Fibroblast of mammary gland (primary cell): ENCODE data around the gene KLF17.

ENCODE experiments used
- DNase-seq: peaks from one replicate; pipeline ENCODE4 v3.0.0-alpha.2; 2010; ENCODE audit warnings: low read depth
- H3K4me3 ChIP-seq: 2 replicates; pipeline ENCODE4 v1.5.1; 2011; ENCODE audit warnings: low read depth, mild to moderate bottlenecking, low read length, moderate library complexity; ENCODE audit not compliant: control insufficient read depth
- CTCF ChIP-seq: conservative IDR thresholded peaks from 2 replicates; pipeline ENCODE4 v1.5.1; 2011; ENCODE audit warnings: low read depth, low read length, inconsistent platforms; ENCODE audit not compliant: control insufficient read depth, insufficient read depth

The KLF17 gene, protein sequence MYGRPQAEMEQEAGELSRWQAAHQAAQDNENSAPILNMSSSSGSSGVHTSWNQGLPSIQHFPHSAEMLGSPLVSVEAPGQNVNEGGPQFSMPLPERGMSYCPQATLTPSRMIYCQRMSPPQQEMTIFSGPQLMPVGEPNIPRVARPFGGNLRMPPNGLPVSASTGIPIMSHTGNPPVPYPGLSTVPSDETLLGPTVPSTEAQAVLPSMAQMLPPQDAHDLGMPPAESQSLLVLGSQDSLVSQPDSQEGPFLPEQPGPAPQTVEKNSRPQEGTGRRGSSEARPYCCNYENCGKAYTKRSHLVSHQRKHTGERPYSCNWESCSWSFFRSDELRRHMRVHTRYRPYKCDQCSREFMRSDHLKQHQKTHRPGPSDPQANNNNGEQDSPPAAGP

GRCh38 chr1:44118682-44119081 is at the start of gene KLF17:
Gene KLF17, plus strand, starts transcription at chr1:44118821. Its CDS starts 87 bp downstream, at chr1:44118908.
- no peak for DNase-seq
- no peak within 1 kb of the TSS for H3K4me3 ChIP-seq
- TF ChIP-seq CTCF = no peak

DNA sequence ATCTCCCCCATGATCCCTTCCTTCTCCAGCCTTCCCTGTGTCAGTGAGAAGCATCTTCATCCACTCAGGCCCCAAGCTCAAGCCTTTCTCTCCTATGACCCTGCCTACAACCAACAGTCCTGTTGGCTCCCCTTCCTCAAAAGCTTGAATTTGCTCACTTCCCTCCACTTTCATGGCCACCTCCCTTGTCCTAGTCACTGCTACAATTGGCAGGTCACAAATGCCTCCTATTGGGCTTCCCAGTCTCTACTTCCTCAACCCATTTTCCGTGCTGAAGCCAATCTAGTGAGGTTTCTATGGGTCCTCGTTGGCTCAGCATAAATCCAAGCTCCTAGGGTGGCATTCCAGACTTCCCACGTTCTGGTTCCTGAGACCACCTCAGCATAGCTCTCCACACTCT is 47.2 kb upstream of the KLF17 start:
- no peak for DNase-seq
- H3K4me3 ChIP-seq = no peak overlapping the region
- no peak for TF ChIP-seq CTCF

DNA sequence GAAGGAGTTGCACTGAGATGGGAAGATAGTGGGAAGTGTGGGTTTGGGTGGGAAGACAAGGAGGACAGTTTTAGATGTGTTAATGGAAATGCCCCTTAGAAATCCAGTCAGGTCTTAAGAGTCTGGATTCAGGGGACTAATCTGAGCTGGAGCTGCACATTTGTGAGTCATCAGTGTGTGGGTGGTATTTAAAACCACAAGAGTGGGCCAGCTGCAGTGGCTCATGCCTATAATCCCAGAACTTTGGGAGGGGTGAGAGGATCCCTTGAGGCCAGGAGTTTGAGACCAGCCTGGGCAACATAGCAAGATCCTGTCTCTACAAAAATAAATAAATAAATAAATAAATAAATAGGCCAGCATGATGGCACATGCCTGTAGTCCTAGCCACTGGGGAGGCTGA is 46.4 kb upstream of the KLF17 start:
- no peak for TF ChIP-seq CTCF
- peak; percentile 98 for DNase-seq
- no peak overlapping the region for H3K4me3 ChIP-seq

- TF ChIP-seq CTCF = no peak
- H3K4me3 ChIP-seq = no peak overlapping the region
- no peak for DNase-seq
Measured at GRCh38 chr1:44072821-44073220, 45.8 kb upstream of the KLF17 start.

GRCh38 chr1:44073528-44073927 is 45.1 kb upstream of the KLF17 start:
- no peak for TF ChIP-seq CTCF
- no peak for DNase-seq
- H3K4me3 ChIP-seq = no peak overlapping the region

DNA sequence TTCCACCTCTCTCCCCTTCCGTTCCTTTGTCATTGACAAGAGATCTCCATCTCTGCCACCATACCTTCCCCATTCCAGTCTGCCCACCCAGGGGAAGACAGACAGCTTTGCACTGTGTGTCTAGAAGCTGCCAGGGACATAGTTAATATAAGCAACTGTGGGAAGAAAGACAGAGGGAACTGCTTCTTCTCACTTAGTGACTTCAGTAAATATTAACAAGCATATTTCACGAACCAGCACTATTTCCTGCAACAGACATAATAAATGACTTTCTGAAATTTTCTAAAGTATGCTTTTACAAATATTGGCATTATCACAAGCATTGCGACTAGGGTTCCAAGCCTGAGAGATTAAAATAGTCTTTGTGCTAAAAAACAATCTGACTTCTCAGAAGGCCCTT is 44.2 kb upstream of the KLF17 start:
- H3K4me3 ChIP-seq = no peak overlapping the region
- no peak for TF ChIP-seq CTCF
- no peak for DNase-seq
